NT2/D1 (cell line): ENCODE data around the gene MYRFL.

Experiments used
- SUZ12 ChIP-seq: IDR thresholded peaks from 2 replicates; pipeline ENCODE4 v1.6.1; 2011; ENCODE audit not compliant: insufficient read length, insufficient read depth; ENCODE audit errors: extremely low read depth
- YY1 ChIP-seq: IDR thresholded peaks from 2 replicates; pipeline ENCODE4 v1.6.1; 2011; ENCODE audit not compliant: insufficient read length, insufficient read depth

GRCh38 chr12:69810870-69811498 is 14.0 kb upstream of the MYRFL start:
- TF ChIP-seq SUZ12: no peak
- no peak for TF ChIP-seq YY1
